Measurements from ENCODE around the gene HNRNPA2B1. TPM values are rescaled to one million over a fixed set of nuclear protein-coding genes. Genes with fewer than 3 reads are reported as not detected.
"Not testable (repeated sequence)": the region's sequence is repeated elsewhere in the genome, so short reads cannot be mapped to it uniquely, and the experiment has no call there.

Gene HNRNPA2B1
- total and polyA plus RNA-seq, 4 donors = 165 to 1,155 (median 662) TPM

GRCh38 chr7:26198781-26199169 is 1.8 kb downstream of the HNRNPA2B1 start:
- no peaks in the 10 kb centered on the region for H3K4me1 ChIP-seq (ENCODE audit: control insufficient read depth, insufficient read depth, low read length)
- H3K36me3 ChIP-seq (ENCODE audit: control insufficient read depth, insufficient read depth, low read length) = peaks cover 26% of the 10 kb centered on the region
- peak overlapping the region; percentile 100 for H3K4me3 ChIP-seq (ENCODE audit: low read depth, low read length)
- 0% methylated on average over 1 of the region's 7 CpGs for WGBS (ENCODE audit: insufficient coverage)
- DNase-seq (ENCODE audit: low read depth in 4 of 6, low spot score in 6 of 6) = no peak
- peak overlapping the region; percentile 100 for H3K27ac ChIP-seq (ENCODE audit: low read depth, low read length)
- H3K27me3 ChIP-seq (ENCODE audit: control insufficient read depth, insufficient read depth, low read length) = no peaks in the 10 kb centered on the region
- no peaks in the 10 kb centered on the region for H3K9me3 ChIP-seq (ENCODE audit: control insufficient read depth, insufficient read depth, low read length)

- no peaks in the 10 kb centered on the region for H3K9me3 ChIP-seq (ENCODE audit: control insufficient read depth, insufficient read depth, low read length)
- no peaks in the 10 kb centered on the region for H3K4me1 ChIP-seq (ENCODE audit: control insufficient read depth, insufficient read depth, low read length)
- no peaks in the 10 kb centered on the region for H3K27me3 ChIP-seq (ENCODE audit: control insufficient read depth, insufficient read depth, low read length)
- DNase-seq (ENCODE audit: low read depth in 4 of 6, low spot score in 6 of 6) = peak in 3 of 6 donors; percentile 29 to 81 (median 70)
- WGBS (ENCODE audit: insufficient coverage) = 0% methylated on average over 2 of the region's 6 CpGs
- H3K4me3 ChIP-seq (ENCODE audit: low read depth, low read length) = peak overlapping the region; percentile 100
- peak overlapping the region; percentile 48 for H3K27ac ChIP-seq (ENCODE audit: low read depth, low read length)
- peaks cover 31% of the 10 kb centered on the region for H3K36me3 ChIP-seq (ENCODE audit: control insufficient read depth, insufficient read depth, low read length)
These were observed 2.3 kb downstream of the HNRNPA2B1 start for GRCh38 chr7:26198133-26198780.

- Histone ChIP-seq H3K4me3 (ENCODE audit: low read depth, low read length) (peak overlapping the region; percentile 100), H3K27ac (ENCODE audit: low read depth, low read length) (no peak overlapping the region), H3K4me1 (ENCODE audit: control insufficient read depth, insufficient read depth, low read length) (no peaks in the 10 kb centered on the region), H3K27me3 (ENCODE audit: control insufficient read depth, insufficient read depth, low read length) (no peaks in the 10 kb centered on the region), H3K9me3 (ENCODE audit: control insufficient read depth, insufficient read depth, low read length) (no peaks in the 10 kb centered on the region), H3K36me3 (ENCODE audit: control insufficient read depth, insufficient read depth, low read length) (peaks cover 38% of the 10 kb centered on the region)
- DNase-seq (ENCODE audit: low read depth in 4 of 6, low spot score in 6 of 6) = no peak
- 33% methylated on average over 2 of the region's 5 CpGs for WGBS (ENCODE audit: insufficient coverage)
These were observed 3.1 kb downstream of the HNRNPA2B1 start for GRCh38 chr7:26197153-26198115.

- Histone ChIP-seq H3K27ac (ENCODE audit: low read depth, low read length) (no peak overlapping the region), H3K36me3 (ENCODE audit: control insufficient read depth, insufficient read depth, low read length) (peaks cover 44% of the 10 kb centered on the region), H3K4me1 (ENCODE audit: control insufficient read depth, insufficient read depth, low read length) (no peaks in the 10 kb centered on the region)
These were observed 4.5 kb downstream of the HNRNPA2B1 start for GRCh38 chr7:26195867-26196657.

GRCh38 chr7:26195182-26195581 is 5.4 kb downstream of the HNRNPA2B1 start:
- Histone ChIP-seq H3K27me3 (ENCODE audit: control insufficient read depth, insufficient read depth, low read length) (no peaks in the 10 kb centered on the region), H3K9me3 (ENCODE audit: control insufficient read depth, insufficient read depth, low read length) (no peaks in the 10 kb centered on the region), H3K27ac (ENCODE audit: low read depth, low read length) (no peak overlapping the region), H3K36me3 (ENCODE audit: control insufficient read depth, insufficient read depth, low read length) (peaks cover 41% of the 10 kb centered on the region), H3K4me3 (ENCODE audit: low read depth, low read length) (no peak overlapping the region), H3K4me1 (ENCODE audit: control insufficient read depth, insufficient read depth, low read length) (no peaks in the 10 kb centered on the region)
- DNase-seq (ENCODE audit: low read depth in 4 of 6, low spot score in 6 of 6) = no peak
- WGBS (ENCODE audit: insufficient coverage) = 100% methylated on average over 3 of the region's 5 CpGs

More at GRCh38 chr7:26195867-26196657, 4.5 kb downstream of the HNRNPA2B1 start:
- H3K27me3 ChIP-seq (ENCODE audit: control insufficient read depth, insufficient read depth, low read length) = no peaks in the 10 kb centered on the region
- no peak overlapping the region for H3K4me3 ChIP-seq (ENCODE audit: low read depth, low read length)
- no peaks in the 10 kb centered on the region for H3K9me3 ChIP-seq (ENCODE audit: control insufficient read depth, insufficient read depth, low read length)
- DNase-seq (ENCODE audit: low read depth in 4 of 6, low spot score in 6 of 6) = no peak
- 86% methylated on average over 4 of the region's 10 CpGs for WGBS (ENCODE audit: insufficient coverage)

- DNase-seq (ENCODE audit: low read depth in 4 of 6, low spot score in 6 of 6); H3K9me3 ChIP-seq (ENCODE audit: control insufficient read depth, insufficient read depth, low read length); H3K27me3 ChIP-seq (ENCODE audit: control insufficient read depth, insufficient read depth, low read length); H3K4me3 ChIP-seq (ENCODE audit: low read depth, low read length); H3K4me1 ChIP-seq (ENCODE audit: control insufficient read depth, insufficient read depth, low read length); H3K27ac ChIP-seq (ENCODE audit: low read depth, low read length): not testable (repeated sequence)
- 67% methylated on average over 1 of the region's 11 CpGs for WGBS (ENCODE audit: insufficient coverage)
- peaks cover 40% of the 10 kb centered on the region for H3K36me3 ChIP-seq (ENCODE audit: control insufficient read depth, insufficient read depth, low read length)
These were observed 5.8 kb downstream of the HNRNPA2B1 start for GRCh38 chr7:26194764-26195163.

GRCh38 chr7:26193432-26194207 is 6.9 kb downstream of the HNRNPA2B1 start:
- DNase-seq (ENCODE audit: low read depth in 4 of 6, low spot score in 6 of 6) = no peak
- no peak overlapping the region for H3K27ac ChIP-seq (ENCODE audit: low read depth, low read length)
- no peaks in the 10 kb centered on the region for H3K27me3 ChIP-seq (ENCODE audit: control insufficient read depth, insufficient read depth, low read length)
- H3K36me3 ChIP-seq (ENCODE audit: control insufficient read depth, insufficient read depth, low read length) = peaks cover 44% of the 10 kb centered on the region
- 84% methylated on average over 6 of the region's 8 CpGs for WGBS (ENCODE audit: insufficient coverage)
- H3K4me3 ChIP-seq (ENCODE audit: low read depth, low read length) = no peak overlapping the region
- no peaks in the 10 kb centered on the region for H3K4me1 ChIP-seq (ENCODE audit: control insufficient read depth, insufficient read depth, low read length)
- no peaks in the 10 kb centered on the region for H3K9me3 ChIP-seq (ENCODE audit: control insufficient read depth, insufficient read depth, low read length)

- Histone ChIP-seq H3K4me1 (ENCODE audit: control insufficient read depth, insufficient read depth, low read length) (no peaks in the 10 kb centered on the region), H3K27me3 (ENCODE audit: control insufficient read depth, insufficient read depth, low read length) (no peaks in the 10 kb centered on the region), H3K27ac (ENCODE audit: low read depth, low read length) (no peak overlapping the region), H3K4me3 (ENCODE audit: low read depth, low read length) (no peak overlapping the region), H3K36me3 (ENCODE audit: control insufficient read depth, insufficient read depth, low read length) (peaks cover 47% of the 10 kb centered on the region), H3K9me3 (ENCODE audit: control insufficient read depth, insufficient read depth, low read length) (no peaks in the 10 kb centered on the region)
- WGBS (ENCODE audit: insufficient coverage) = 100% methylated on average over 1 of the region's 3 CpGs
- no peak for DNase-seq (ENCODE audit: low read depth in 4 of 6, low spot score in 6 of 6)
These were observed 8.0 kb downstream of the HNRNPA2B1 start for GRCh38 chr7:26192485-26193087.

Measured in spinal cord (tissue), 10 donors.